A673 (cell line): ENCODE measurements around the gene PTGES2. TPM values are rescaled to one million over a fixed set of nuclear protein-coding genes. Genes with fewer than 3 reads are reported as not detected.

Experiments
- BruUV-seq: library from RNA; stranded (reverse); fragments of 400-500 nt; replicated peaks from 2 replicates; lab custom pipeline; 2021; lab: Mats Ljungman, UMichigan
- CTCF ChIA-PET: fragments of 300-600 bp; sonication (Branson Sonifier 250); formaldehyde crosslinking; loops from one replicate; lab custom pipeline; 2022; ENCODE audit warnings: antibody characterized with exemption; lab: Charles Lee
- POLR2A ChIA-PET: fragments of 300-600 bp; sonication (Branson Sonifier 250); formaldehyde crosslinking; loops from one replicate; lab custom pipeline; 2022; ENCODE audit warnings: antibody characterized with exemption; ENCODE audit not compliant: low non-redundant PET; lab: Charles Lee
- DNase-seq: peaks from one replicate; pipeline ENCODE4 v3.0.0-alpha.2; 2015; ENCODE audit warnings: low spot score
- H3K27ac ChIP-seq: fragments of 200-600 bp; sonication (generic); 2 replicates; pipeline ENCODE4 v1.5.1; 2016; ENCODE audit warnings: mixed run types, low read depth, mild to moderate bottlenecking, mixed read lengths, antibody characterized with exemption, low read length; ENCODE audit not compliant: poor library complexity, severe bottlenecking
- H3K27me3 ChIP-seq: fragments of 200-600 bp; sonication (generic); replicated peaks from 2 replicates; pipeline ENCODE4 v1.6.1; 2017; ENCODE audit warnings: mixed run types, low read depth, mild to moderate bottlenecking, mixed read lengths, antibody characterized with exemption, low read length; ENCODE audit not compliant: insufficient read depth, poor library complexity
- H3K36me3 ChIP-seq: fragments of 200-600 bp; sonication (generic); 2 replicates; pipeline ENCODE4 v1.6.1; 2016; ENCODE audit warnings: mixed run types, mild to moderate bottlenecking, mixed read lengths, antibody characterized with exemption, low read length; ENCODE audit not compliant: insufficient read depth, poor library complexity, severe bottlenecking
- H3K4me1 ChIP-seq: fragments of 200-600 bp; sonication (generic); 2 replicates; pipeline ENCODE4 v1.6.1; 2017; ENCODE audit warnings: mixed run types, mild to moderate bottlenecking, mixed read lengths, antibody characterized with exemption, low read length; ENCODE audit not compliant: insufficient read depth, poor library complexity, severe bottlenecking
- H3K4me3 ChIP-seq: fragments of 200-600 bp; sonication (generic); 2 replicates; pipeline ENCODE4 v1.5.1; 2016; ENCODE audit warnings: low read depth, mixed run types, mild to moderate bottlenecking, mixed read lengths, low read length; ENCODE audit not compliant: poor library complexity, severe bottlenecking
- H3K9me3 ChIP-seq: fragments of 200-600 bp; sonication (generic); 2 replicates; pipeline ENCODE4 v1.6.1; 2016; ENCODE audit warnings: mixed run types, low read depth, mild to moderate bottlenecking, mixed read lengths, antibody characterized with exemption, low read length; ENCODE audit not compliant: poor library complexity, severe bottlenecking
- CTCF ChIP-seq: fragments of 300-800, 200-600 bp; sonication (generic); conservative IDR thresholded peaks from 2 replicates; pipeline ENCODE4 v1.5.1; 2017; ENCODE audit warnings: low read depth, mild to moderate bottlenecking, antibody characterized with exemption, low read length, moderate library complexity, mixed read lengths
- EZH2 ChIP-seq: fragments of 200-600 bp; sonication (generic); IDR thresholded peaks from 2 replicates; pipeline ENCODE4 v1.6.1; 2017; ENCODE audit warnings: borderline replicate concordance, low read depth, mild to moderate bottlenecking, mixed read lengths, antibody characterized with exemption, low read length; ENCODE audit not compliant: poor library complexity, severe bottlenecking
- intact Hi-C: fragments of 100-400 bp; cut with micrococcal nuclease; formaldehyde crosslinking; loops from one replicate; pipeline ENCODE4 v1.10.0; 2022; ENCODE audit not compliant: unreplicated experiment
- total RNA-seq: library from RNA; stranded (reverse); gene quantifications from 2 replicates; pipeline ENCODE4 v1.2.3, GENCODE V29; 2021

PTGES2 gene
- total RNA-seq, 1 experiment from 2014 or later: 122 TPM

- intact Hi-C loops: no loop called here
- Histone ChIP-seq H3K4me3 (peak overlapping the region; percentile 2), H3K36me3 (no peaks in the 10 kb centered on the region), H3K27me3 (no peaks in the 10 kb centered on the region), H3K27ac (peak overlapping the region; percentile 63), H3K9me3 (no peaks in the 10 kb centered on the region), H3K4me1 (peaks cover 69% of the 10 kb centered on the region)
- CTCF ChIA-PET: no interaction called here
- no peak for DNase-seq
- TF ChIP-seq EZH2: no peak
- TF ChIP-seq CTCF: no peak
- POLR2A ChIA-PET: no interaction called here
- BruUV-seq: no TSS peak
Measured at GRCh38 chr9:128094950-128095544, 32.5 kb downstream of the PTGES2 start.

- TSS peak; percentile 54 for BruUV-seq
- H3K4me3 ChIP-seq: peak overlapping the region; percentile 2
- ChIA-PET POLR2A (no interaction called here), CTCF (interaction anchor here (1.0 kb wide), 1 partner anchor 23 kb away, joined by 8 read pairs; no protein-coding TSS in a partner anchor)
- intact Hi-C loops: no loop called here
- peak overlapping the region; percentile 63 for H3K27ac ChIP-seq
- no peaks in the 10 kb centered on the region for H3K27me3 ChIP-seq
- peaks cover 62% of the 10 kb centered on the region for H3K4me1 ChIP-seq
- no peaks in the 10 kb centered on the region for H3K36me3 ChIP-seq
- no peaks in the 10 kb centered on the region for H3K9me3 ChIP-seq
- TF ChIP-seq EZH2 (no peak), CTCF (no peak)
- DNase-seq: peak; percentile 98
Measured at GRCh38 chr9:128094166-128094949, 33.2 kb downstream of the PTGES2 start.

- H3K36me3 ChIP-seq: no peaks in the 10 kb centered on the region
- intact Hi-C loops: loop anchor here (1.0 kb wide), 1 partner anchor 8 kb away; no protein-coding TSS in a partner anchor
- ChIA-PET POLR2A (no interaction called here), CTCF (interaction anchor here (1.3 kb wide), 1 partner anchor 25 kb away, joined by 6 read pairs; no protein-coding TSS in a partner anchor)
- H3K27ac ChIP-seq: peak overlapping the region; percentile 63
- H3K9me3 ChIP-seq: no peaks in the 10 kb centered on the region
- TF ChIP-seq CTCF (no peak), EZH2 (no peak)
- no peak for DNase-seq
- no peak overlapping the region for H3K4me3 ChIP-seq
- no peaks in the 10 kb centered on the region for H3K27me3 ChIP-seq
- H3K4me1 ChIP-seq: peaks cover 55% of the 10 kb centered on the region
- BruUV-seq: no TSS peak
Measured at GRCh38 chr9:128093011-128093410, 34.5 kb downstream of the PTGES2 start.
